ENCODE measurements around the gene FAM187B.

FAM187B gene

DNA sequence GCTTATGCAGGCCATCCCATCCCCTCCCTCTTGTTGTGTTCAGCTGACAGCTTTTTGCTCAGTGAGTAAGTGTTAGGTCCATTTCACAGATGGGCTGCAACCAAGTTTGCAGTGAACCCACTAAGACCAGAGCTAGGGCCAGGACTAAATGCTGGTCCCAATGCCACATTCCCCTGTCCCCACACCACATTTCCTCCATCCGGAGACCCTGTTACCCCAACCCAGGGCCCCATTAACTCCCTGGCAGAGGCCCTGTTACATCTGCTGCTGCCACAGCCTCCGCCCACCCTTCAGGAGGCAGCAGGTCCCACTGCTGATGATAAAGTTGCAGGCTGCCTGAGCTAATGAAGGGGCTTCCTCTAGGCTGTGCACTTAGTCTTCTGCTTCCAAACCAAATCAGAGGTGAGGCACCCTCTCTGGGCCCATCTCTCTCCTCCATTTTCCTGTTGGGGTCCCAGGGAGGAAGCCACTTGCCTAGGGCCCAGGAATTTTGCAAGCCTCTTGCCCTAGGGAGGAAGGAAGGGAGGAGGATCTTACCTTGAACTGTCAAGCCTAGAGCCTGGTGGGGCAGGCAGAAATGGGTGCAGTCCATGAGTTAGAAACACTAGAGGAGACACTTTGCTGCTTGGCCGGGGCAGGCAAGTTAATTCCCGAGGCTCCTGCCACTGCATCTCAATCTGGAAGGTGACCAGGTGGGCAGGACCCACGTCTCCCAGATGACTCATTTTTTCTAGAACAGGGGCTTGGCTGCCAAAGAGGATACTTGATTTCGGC lies 36.8 kb upstream of the FAM187B start:
- peak in 6 of 10 donors; percentile 7 to 77 (median 38) for DNase-seq
- intact Hi-C loops (cut with DNase I) = loop anchor here (10.0 kb wide), 1 partner anchor 229 kb away; the partner anchor contains the start of gene KRTDAP

DNA sequence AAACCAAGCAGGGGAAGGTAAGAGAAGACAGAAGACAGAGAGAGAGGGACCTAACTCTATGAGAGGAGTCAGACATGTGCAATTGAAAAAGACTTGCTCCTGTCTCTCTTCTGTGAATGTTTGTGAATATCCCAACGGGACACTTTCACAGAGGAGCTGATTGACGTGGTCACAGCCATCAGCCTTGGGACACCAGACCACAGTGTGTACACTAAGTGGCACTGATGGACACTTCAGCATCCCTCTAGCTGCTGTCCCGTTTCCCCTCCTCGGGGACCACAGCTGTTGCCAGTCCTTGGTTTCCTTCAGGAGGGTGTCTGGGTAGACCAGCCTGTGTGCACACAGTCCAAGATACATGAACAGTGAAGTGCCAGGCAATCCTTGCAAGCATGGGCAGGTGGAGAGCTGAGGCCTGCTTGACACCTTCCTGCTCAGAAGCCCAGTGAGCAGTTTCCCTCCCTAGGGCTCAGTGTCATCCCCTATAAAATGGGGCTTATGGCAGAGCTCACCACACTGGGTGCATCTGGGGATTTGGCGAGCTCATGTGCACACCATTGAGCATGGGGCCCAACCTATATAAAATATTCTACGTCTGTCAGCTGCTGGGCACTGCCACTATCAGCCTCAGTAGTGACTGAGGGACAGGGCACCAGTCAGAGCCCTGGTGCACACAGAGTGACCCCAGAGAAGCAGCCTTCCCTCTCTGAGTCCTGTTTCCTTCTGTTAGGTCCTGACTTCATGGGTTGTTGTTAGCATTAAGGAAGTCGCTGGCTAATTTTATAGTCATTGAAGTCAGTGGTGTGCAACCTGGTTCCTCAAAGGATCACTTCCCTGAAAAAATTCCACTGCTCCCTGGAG lies 36.0 kb upstream of the FAM187B start:
- intact Hi-C loops (cut with DNase I) = loop anchor here (10.0 kb wide), 1 partner anchor 230 kb away; the partner anchor contains the start of gene KRTDAP
- DNase-seq = peak in 5 of 10 donors; percentile 15 to 62 (median 57)

DNA sequence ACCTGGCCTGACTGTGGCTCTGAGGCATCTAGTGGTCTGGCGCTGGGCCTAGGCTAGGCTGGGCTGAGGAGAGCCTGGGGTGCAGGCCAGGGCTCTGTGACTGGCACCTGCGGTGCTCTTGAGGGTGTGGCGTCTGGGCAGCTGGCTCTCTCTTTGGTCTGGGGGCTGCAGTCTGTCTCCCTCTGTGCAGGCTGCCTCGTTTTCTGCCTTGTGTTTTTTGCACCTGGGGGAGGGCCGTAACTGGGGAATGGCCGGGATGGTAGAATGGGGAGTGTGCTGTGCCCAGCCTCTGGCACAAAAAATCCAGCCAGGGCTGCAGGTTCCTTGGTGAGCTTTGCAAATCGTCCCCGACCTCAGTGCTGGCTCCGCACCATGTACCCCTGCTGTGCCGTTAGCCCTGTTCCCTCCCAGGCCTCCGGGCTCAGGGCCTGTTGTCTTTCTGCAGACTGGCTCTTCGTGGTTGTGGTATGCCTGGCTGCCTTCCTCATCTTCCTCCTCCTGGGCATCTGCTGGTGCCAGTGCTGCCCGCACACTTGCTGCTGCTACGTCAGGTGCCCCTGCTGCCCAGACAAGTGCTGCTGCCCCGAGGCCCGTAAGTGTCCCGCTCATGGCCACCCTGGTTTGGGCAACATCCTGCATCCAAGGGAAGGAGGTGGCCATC lies 33.7 kb upstream of the FAM187B start:
- DNase-seq = peak in 5 of 10 donors; percentile 7 to 75 (median 72)

DNA sequence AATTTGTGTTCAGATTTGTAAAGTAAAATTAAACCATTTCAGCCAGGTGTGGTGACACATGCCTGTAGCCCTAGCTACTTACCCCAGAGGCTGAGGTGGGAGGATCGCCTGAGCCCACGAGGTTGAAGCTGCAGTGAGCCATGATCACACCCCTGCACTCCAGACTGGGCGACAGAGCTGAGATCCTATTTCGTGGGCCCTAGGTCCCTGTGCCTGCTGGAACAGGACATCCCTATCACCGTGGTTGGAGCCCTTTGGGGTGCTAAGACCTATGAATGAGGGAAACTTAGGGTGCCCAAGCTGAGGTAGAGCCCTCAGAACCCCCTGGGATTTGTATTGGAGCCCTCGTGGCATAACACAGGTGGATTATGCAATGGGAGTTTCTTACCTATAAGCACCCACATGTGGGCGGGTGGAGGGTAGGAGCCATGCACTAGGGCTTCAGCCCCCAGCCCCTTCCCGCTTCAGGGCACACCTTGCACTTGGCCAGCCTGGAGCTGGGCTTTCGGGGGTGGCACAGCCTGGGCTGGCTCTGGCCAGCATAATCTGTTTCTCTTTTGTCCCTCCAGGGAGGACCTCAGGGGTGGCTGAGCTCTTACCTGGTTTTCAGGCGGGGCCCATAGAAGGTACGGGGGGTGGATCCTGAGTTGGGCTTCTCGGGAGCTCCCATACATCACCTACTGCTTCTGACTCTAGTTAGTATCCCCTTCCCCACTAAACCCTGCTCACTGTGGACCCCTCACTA lies 33.0 kb upstream of the FAM187B start:
- DNase-seq = peak in 4 of 10 donors; percentile 9 to 69 (median 62)
- intact Hi-C loops (cut with DNase I) = loop anchor here (10.0 kb wide), 1 partner anchor 233 kb away; the partner anchor contains the start of gene KRTDAP

More for the DNA sequence above, 33.7 kb upstream of the FAM187B start:
- intact Hi-C loops (cut with DNase I) = loop anchor here (10.0 kb wide), 1 partner anchor 233 kb away; the partner anchor contains the start of gene KRTDAP

DNA sequence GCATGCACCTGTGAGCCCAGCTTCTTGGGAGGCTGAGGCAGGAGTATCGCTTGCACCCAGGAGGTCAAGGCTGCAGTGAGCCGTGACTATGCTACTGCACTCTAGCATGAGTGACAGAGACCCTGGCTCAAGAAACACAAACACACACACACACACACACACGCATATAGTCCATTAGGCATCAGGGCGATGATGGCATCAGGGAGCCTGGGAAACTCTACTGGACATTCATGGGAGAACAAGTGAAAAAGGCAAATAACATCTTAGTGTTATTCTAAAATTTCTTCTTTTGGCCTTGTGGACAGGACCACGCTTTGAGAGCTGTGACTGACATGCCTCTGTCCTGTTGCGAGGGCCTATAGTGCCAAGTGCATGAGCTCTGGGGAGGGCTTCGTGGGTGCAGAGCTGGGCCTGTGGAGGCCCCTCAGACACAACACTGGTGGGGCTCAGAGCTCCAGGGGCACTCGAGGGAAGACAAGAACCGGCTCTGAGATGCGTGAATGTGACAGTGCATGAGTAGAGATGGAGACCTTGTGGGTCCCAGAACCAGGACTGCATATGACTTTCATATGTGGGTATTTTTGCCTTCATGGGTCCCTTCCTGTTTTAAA lies 32.3 kb upstream of the FAM187B start:
- intact Hi-C loops (cut with DNase I) = loop anchor here (10.0 kb wide), 1 partner anchor 234 kb away; the partner anchor contains the start of gene KRTDAP
- peak in 3 of 10 donors; percentile 43 to 67 (median 63) for DNase-seq

DNA sequence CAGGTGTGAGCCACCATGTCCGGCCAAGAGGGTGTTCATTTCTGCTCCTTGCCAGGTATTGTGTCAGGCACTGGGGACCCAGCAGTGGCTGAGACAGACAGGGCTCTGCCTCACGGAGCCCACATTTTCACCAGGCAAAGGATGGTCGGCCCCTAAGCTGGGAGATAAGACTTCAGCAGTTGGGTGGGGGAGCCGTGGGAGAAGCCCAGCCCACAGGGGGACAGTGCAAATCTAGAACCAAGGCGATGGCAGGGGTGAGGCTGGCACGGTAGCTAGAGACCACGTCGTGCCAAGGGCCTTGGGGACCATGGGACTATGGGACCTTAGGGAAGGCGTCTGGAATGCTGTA lies 28.5 kb upstream of the FAM187B start:
- DNase-seq = peak in 3 of 10 donors; percentile 40 to 57 (median 50)
- intact Hi-C loops (cut with DNase I) = no loop called here

DNA sequence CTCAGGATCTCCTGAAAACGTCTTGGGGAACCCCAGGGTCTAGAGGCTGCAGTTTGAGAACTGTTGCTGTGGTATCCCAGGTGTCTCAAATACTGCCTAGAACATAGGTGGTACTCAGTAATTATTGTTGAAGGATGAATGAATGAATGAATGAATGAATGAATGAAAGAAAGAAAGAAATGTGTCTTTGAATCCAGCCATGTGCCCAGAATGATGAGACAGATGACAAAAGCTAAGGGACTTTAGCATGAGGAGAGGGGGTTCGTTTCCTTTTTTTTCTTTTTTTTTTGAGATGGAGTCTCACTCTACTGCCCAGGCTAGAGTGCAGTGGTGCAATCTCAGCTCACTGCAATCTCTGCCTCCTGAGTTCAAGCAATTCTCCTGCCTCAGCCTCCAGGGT lies 28.0 kb upstream of the FAM187B start:
- intact Hi-C loops (cut with DNase I) = no loop called here

DNA sequence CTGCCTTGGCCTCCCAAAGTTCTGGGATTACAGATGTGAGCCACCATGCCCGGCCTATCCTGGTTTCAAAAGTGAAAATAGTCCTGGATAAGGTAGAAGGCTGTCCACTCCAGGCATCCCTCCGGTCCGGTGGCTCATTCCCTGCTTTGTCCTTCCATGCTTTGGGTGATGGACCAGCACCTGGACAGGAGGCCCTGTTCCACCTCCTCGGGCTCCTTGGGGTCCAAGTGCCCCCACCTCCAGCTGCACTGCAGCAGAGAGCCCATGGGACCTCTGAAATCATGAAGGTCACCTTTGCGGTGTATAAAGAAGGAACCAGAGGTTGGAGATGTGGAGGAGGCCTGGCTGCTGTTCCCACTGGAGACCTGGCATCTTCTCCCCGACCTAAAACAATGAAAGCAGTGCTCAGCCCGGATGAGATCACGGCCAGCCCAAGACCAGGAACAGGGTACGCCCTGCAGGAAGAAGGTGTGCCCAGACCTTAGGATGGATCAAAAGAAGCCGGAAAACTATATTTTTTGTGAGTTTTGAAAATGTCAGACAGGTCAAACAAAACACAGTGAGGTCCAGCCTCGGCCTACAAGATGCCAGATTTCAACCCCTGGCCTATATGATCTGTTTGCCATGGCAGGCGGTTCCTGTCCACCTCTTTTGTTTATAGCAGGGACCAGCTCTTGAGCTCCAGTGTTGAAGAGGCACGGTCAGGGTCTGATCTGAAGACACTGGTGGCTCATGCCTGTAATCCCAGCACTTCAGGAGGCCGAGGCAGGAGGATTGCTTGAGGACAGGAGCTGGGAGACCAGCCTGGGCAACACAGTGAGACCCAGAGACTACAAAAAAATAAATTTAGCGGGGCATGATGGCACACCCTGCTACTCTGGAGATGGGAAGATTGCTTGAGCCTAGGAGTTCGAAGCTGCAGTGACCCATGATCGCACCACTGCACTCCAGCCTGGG lies 26.1 kb upstream of the FAM187B start:
- peak in 2 of 10 donors; percentile 27 to 29 for DNase-seq
- intact Hi-C loops (cut with DNase I) = no loop called here

More for the DNA sequence above, 28.0 kb upstream of the FAM187B start:
- no peak for DNase-seq

DNA sequence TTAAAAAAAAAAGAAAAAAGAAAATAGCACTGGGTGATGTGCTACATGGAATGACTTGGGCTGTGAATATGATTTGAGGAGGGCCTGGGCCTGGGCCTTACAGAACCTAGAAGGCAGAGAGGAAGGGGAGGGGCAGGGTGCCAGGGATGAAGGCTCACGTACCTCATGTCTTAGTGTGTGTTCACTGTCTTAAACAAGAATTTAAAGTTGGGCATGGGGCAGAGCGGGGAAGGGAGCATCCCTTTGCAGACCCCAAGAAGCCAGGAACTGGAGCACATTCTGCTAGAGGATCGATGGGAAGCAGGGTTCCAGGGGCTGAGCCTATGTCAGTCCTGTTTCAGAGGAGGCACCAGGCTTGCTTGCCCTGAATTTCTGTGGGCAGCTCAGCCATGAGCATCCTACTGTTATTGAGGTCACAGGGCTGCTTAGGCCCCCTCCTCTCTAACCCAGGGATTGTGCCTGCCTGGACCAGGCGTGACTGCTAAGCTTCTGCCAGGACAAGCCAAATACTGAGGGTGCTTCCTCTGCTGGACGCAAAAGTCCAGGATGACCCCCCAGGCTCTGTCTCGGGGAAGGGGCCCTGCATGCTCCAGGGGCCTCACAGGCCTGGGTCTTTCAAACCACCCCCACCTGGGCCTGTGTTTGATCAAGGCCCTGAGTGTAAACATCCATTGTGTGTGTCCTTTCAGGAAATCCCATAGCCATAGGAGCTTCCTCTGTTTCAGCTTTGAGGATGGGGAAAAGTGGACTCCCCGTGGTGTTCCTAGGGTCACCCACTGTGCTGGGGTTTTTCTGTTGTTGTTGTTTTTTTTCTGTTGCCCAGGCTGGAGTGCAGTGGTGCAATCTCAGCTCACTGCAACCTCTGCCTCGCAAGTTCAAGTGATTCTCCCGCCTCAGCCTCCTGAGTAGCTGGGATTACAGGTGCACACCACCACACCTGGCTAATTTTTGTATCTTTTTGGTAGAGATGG lies 25.1 kb upstream of the FAM187B start:
- peak in 3 of 10 donors; percentile 31 to 35 (median 32) for DNase-seq
- intact Hi-C loops (cut with DNase I) = no loop called here

DNA sequence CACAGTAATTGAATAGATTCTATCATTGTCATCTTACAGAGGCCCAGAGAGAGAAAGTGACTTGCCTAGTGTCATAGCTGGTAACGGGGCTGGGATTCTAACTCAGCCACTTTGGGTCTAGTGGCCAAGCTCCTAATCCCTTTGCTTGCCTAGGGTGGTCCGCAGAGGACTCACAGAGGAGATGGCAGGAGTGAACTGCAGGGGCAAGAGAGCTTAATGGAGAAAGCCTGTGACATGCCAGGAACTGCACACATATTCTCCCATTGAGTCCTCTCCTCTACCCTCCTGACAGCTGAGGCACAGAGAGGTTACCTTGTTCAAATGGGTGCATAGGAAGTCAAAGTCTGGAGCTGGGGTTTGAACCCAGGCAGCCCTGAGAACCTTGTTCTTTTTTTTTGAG lies 22.9 kb upstream of the FAM187B start:
- DNase-seq = no peak
- intact Hi-C loops (cut with DNase I) = no loop called here

DNA sequence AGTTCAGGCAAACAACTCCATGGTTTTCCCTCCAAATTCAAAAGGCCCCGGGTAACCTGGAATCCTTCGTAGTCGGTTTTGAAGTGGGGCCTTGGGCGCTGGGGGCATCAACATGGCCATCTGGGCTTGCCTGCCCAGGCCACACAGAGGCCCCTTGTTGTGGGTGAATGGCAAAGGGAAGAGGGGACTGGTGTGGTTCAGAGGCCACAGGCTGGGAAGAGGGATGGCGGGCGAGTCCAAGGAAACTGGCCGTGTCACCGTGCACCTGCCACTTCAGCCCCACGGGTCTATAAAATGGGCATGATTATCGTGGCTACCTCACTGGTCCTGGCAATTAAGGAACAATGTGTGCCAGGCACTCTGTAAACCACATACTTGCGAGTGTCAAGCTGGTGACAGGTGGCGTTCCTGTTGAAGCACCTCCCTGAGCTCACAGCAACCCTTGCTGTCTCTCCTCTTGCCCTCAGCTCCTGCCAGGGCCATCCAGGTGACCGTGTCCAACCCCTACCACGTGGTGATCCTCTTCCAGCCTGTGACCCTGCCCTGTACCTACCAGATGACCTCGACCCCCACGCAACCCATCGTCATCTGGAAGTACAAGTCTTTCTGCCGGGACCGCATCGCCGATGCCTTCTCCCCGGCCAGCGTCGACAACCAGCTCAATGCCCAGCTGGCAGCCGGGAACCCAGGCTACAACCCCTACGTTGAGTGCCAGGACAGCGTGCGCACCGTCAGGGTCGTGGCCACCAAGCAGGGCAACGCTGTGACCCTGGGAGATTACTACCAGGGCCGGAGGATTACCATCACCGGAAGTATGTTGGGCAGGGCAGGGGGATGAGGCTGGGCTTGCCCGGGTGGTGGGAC lies 21.5 kb upstream of the FAM187B start:
- DNase-seq = peak in 2 of 10 donors; percentile 59 to 64
- intact Hi-C loops (cut with DNase I) = no loop called here

DNA sequence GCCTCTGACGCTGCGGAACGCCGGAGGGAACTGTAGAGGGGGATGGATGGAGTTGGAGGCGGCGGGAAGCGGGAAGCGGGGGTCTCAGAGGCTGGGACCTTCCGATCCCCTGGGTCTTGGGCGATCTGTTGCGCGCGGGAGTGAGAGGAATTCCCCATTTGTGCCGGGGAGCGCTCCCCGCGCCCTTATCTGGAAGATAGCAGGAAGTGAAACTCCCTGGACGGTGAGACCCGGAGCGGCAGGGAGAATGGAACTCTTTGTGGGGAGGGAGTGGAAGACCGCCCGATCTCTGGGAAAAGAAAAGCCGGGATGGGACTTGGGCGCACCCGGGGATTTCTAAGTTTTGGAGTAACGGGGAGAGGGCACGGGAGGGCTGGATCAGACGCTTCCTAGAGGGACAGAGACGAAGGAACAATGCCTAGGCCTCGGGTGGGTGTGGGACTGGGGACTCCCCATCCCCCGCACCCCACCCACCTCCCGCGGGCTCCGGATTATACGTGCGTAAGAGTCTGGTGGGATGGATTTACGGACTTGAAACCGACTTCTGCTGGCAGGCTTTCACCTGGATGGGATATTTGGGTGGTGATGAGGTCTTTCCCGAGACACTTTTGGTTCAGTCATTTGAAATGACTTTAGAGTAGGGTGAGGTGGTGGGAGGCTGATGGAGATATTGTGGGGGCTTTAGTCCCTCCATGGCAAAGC lies 20.8 kb upstream of the FAM187B start:
- intact Hi-C loops (cut with DNase I) = no loop called here
- DNase-seq = peak in 3 of 10 donors; percentile 47 to 76 (median 72)

DNA sequence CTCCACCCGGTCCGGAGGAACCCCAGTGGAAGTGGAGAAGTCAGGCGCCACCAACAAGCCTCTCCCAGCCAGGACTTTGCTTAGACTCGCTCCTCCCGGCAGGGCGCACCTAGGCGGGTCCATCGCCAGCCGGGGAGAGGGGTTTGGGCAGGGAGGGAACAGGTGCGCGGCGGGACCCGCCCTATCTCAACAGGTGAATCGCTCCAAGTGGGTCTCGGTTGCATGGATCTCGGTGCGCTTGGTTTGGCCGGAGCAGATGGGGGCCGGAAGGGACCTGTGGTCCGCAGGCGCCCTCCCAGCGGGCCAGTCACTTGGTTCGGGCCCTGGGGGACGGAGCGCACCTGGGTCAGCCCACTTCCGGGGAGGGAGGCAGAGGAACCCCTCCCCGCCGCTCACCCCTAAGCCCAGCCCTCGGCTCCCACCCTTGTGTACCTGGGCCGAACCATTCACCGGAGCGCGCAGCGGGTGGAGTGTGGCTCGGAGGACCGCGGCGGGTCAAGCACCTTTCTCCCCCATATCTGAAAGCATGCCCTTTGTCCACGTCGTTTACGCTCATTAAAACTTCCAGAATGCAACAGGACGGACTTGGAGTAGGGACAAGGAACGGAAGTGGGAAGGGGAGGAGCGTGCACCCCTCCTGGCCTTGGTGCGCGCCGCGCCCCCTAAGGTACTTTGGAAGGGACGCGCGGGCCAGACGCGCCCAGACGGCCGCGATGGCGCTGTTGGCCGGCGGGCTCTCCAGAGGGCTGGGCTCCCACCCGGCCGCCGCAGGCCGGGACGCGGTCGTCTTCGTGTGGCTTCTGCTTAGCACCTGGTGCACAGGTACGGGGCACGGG lies 20.0 kb upstream of the FAM187B start, which contains the start of gene LSR:
LSR (plus strand) TSS at position 693 of the 836 bp plus-strand sequence; CDS start at position 714, 21 bp downstream.
- intact Hi-C loops (cut with DNase I) = no loop called here

More for the DNA sequence above, 20.0 kb upstream of the FAM187B start, which contains the start of gene LSR:
- peak in 2 of 10 donors; percentile 66 to 73 for DNase-seq

Measured in posterior cingulate gyrus (tissue), 11 donors.